Keratinocyte (primary cell): Measurements from ENCODE around the gene SHANK1.

Experiments used
- CTCF ChIP-seq, 3 experiments: IDR thresholded peaks in 1 of 3; conservative IDR thresholded peaks in 1 of 3; optimal IDR thresholded peaks in 1 of 3; 2 replicates in 2 of 3; 3 replicates in 1 of 3; pipeline versions ENCODE3 to v1.5.1; 2011; ENCODE audit warnings: low read length in 3 of 3, mild to moderate bottlenecking in 3 of 3, moderate library complexity in 2 of 3, control low read depth in 1 of 3, inconsistent platforms in 1 of 3; ENCODE audit not compliant: insufficient read depth in 2 of 3; ENCODE audit errors: extremely low read depth in 1 of 3
- EZH2 ChIP-seq: IDR thresholded peaks from one replicate; pipeline ENCODE4 v1.6.1; 2012; ENCODE audit warnings: inconsistent platforms, mild to moderate bottlenecking, low read length, moderate library complexity

DNA sequence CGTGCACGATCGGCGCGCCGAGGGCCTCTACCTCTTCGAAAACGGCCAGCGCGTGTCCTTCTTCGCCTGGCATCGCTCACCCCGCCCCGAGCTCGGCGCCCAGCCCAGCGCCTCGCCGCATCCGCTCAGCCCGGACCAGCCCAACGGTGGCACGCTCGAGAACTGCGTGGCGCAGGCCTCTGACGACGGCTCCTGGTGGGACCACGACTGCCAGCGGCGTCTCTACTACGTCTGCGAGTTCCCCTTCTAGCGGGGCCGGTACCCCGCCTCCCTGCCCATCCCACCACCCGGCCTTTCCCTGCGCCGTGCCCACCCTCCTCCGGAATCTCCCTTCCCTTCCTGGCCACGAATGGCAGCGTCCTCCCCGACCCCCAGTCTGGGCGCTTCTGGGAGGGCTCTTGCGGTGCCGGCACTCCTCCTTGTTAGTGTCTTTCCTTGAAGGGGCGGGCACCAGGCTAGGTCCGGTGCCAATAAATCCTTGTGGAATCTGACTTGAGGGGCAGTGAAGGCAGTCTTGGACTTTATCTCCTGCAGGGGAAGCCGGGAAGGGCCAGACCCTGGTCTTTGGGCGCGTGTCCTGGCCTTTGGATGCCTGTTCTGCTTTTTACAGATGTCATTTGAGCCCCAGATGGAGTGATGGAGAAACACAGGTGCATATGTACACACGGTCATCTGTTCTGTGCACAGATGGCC, 5.8 kb upstream of the SHANK1 start:
- TF ChIP-seq CTCF (optimal IDR thresholded peaks at IDR 0.05 in 1 of 3, IDR thresholded peaks at IDR 0.05 in 1 of 3, conservative IDR thresholded peaks at IDR 0.05 in 1 of 3; ENCODE audit: extremely low read depth in 1 of 3, insufficient read depth in 2 of 3, low read length in 3 of 3) (no peak), EZH2 (no peak)
